ENCODE measurements around the gene SLC25A12. TPM values are rescaled to one million over a fixed set of nuclear protein-coding genes. Genes with fewer than 3 reads are reported as not detected.

SLC25A12 gene
- total and polyA plus RNA-seq, 9 of the 15 experiments (the other 6 are each of a cell fraction or from before 2014, with no cell fraction given), result 13.5 to 36.5 (median 21.7) TPM

- peak in 1 of 2 experiments; percentile 97 for TF ChIP-seq AFF1 (IDR thresholded peaks at IDR 0.05; ENCODE audit: low read depth in 1 of 2, partially characterized antibody in 2 of 2)
Measured at GRCh38 chr2:171771463-171771862, 122.6 kb downstream of the SLC25A12 start (continued).

GRCh38 chr2:171763602-171764001 lies 130.4 kb downstream of the SLC25A12 start:
- no TSS peak for BruUV-seq (replicated peaks)
- intact Hi-C loops (cut with micrococcal nuclease), result no loop called here
- FAIRE-seq, result no peak

More at GRCh38 chr2:171763602-171764001, 130.4 kb downstream of the SLC25A12 start:
- POLR2A ChIA-PET, result no interaction called here
- Histone ChIP-seq H3K79me2 (ENCODE audit: control insufficient read depth, insufficient read depth, low read length) (no peaks in the 10 kb centered on the region), H3K36me3 (ENCODE audit: control insufficient read depth, insufficient read depth, low read length) (no peaks in the 10 kb centered on the region; the same call in 2 of the 3 replicates), H3K4me3 (no peak overlapping the region), H3K27me3 (ENCODE audit: control insufficient read depth in 2 of 2, insufficient read depth in 2 of 2, low read length in 2 of 2) (no peaks in the 10 kb centered on the region), H3K27ac (ENCODE audit: extremely low read depth, low read depth, low read length) (no peak overlapping the region), H4K20me1 (replicated peaks; ENCODE audit: control insufficient read depth, insufficient read depth, low read length) (no peaks in the 10 kb centered on the region), H2AFZ (ENCODE audit: low read depth, low read length) (no peak overlapping the region), H3K4me1 (replicated peaks in 1 of 2; ENCODE audit: control insufficient read depth in 2 of 2, insufficient read depth in 2 of 2, low read length in 2 of 2) (no peaks in the 10 kb centered on the region), H3K4me2 (ENCODE audit: insufficient read depth, low read length) (no peak overlapping the region), H3K9me3 (replicated peaks; ENCODE audit: control insufficient read depth, insufficient read depth, low read depth, low read length) (no peaks in the 10 kb centered on the region), H3K9ac (ENCODE audit: insufficient read depth in 1 of 2, low read depth in 2 of 2, low read length in 2 of 2) (no peak overlapping the region), H3K9me1 (ENCODE audit: control insufficient read depth, insufficient read depth, low read length) (no peaks in the 10 kb centered on the region)
- no peak for DNase-seq (ENCODE audit: extremely low read depth in 1 of 4, low spot score in 3 of 4)
- 79% methylated on average over 3 of the region's 3 CpGs for WGBS (ENCODE audit: insufficient coverage, low coverage, missing lambda C conversion rate)
- in situ Hi-C loops (cut with MboI), result no loop called here
- ATAC-seq, result no peak; the same call in 2 of the 3 replicates
- CTCF ChIA-PET (ENCODE audit: low intra/inter-chr PET ratio), result no interaction called here
- TF ChIP-seq CHCHD3 (CRISPR knock-in tag; IDR thresholded peaks at IDR 0.05), result no peak
- no peak for TF ChIP-seq RNF219 (CRISPR knock-in tag; IDR thresholded peaks at IDR 0.05)
- 0 out of 2 replicates have a peak, but pooled peaks have one; percentile 0 for TF ChIP-seq SUPT5H (IDR thresholded peaks at IDR 0.05)
- TF ChIP-seq MEIS2 (IDR thresholded peaks at IDR 0.05; ENCODE audit: partially characterized antibody), result peak; percentile 34

Data from K562 (cell line).